ENCODE measurements around the gene ACACA. TPM values are rescaled to one million over a fixed set of nuclear protein-coding genes. Genes with fewer than 3 reads are reported as not detected.

Gene ACACA
- total RNA-seq, 1 donor from 2014 or later = 42.4 TPM

DNA sequence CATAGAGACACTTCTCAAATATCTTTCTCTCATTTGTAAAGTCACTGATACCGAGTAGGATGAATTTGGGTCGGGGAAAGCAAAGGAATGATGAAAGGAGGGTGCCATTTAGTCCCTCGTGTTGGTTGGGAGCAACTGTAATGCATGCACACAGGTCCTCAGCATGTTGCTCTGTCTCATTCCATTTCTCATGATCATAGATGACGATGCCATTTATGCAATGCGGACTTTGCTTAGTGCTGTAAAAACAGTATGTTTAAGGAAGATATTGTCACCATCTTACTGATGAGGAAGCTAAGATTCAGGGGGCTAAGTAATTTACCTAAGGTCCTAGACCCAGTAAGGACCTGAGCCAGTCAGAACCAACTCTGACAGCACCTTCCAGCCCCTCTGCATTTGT is 357.8 kb downstream of the ACACA start:
- H3K27me3 Mint-ChIP-seq = no peaks in the 10 kb centered on the region
- intact Hi-C loops (cut with micrococcal nuclease) = no loop called here
- no peaks in the 10 kb centered on the region for H3K9me3 Mint-ChIP-seq
- H3K4me3 Mint-ChIP-seq = no peak overlapping the region
- ChIA-PET CTCF (interaction anchor here (0.8 to 5.5 kb wide), 7 partner anchors 36 to 449 kb away, joined by 3 to 77 read pairs (median 4); partner anchors contain the start of gene MRM1), POLR2A (interaction anchor here (0.8 kb wide), 1 partner anchor 446 kb away, joined by 3 read pairs; no protein-coding TSS in a partner anchor)
- TF ChIP-seq, protein P1, sequence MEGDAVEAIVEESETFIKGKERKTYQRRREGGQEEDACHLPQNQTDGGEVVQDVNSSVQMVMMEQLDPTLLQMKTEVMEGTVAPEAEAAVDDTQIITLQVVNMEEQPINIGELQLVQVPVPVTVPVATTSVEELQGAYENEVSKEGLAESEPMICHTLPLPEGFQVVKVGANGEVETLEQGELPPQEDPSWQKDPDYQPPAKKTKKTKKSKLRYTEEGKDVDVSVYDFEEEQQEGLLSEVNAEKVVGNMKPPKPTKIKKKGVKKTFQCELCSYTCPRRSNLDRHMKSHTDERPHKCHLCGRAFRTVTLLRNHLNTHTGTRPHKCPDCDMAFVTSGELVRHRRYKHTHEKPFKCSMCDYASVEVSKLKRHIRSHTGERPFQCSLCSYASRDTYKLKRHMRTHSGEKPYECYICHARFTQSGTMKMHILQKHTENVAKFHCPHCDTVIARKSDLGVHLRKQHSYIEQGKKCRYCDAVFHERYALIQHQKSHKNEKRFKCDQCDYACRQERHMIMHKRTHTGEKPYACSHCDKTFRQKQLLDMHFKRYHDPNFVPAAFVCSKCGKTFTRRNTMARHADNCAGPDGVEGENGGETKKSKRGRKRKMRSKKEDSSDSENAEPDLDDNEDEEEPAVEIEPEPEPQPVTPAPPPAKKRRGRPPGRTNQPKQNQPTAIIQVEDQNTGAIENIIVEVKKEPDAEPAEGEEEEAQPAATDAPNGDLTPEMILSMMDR (IDR thresholded peaks at IDR 0.05) = no peak
- ATAC-seq (ENCODE audit: low read depth) (no peak), DNase-seq (no peak)
- peaks cover 48% of the 10 kb centered on the region for H3K36me3 Mint-ChIP-seq (ENCODE audit: low read depth)
- H3K27ac Mint-ChIP-seq = no peak overlapping the region
- peaks cover 15% of the 10 kb centered on the region for H3K4me1 Mint-ChIP-seq

DNA sequence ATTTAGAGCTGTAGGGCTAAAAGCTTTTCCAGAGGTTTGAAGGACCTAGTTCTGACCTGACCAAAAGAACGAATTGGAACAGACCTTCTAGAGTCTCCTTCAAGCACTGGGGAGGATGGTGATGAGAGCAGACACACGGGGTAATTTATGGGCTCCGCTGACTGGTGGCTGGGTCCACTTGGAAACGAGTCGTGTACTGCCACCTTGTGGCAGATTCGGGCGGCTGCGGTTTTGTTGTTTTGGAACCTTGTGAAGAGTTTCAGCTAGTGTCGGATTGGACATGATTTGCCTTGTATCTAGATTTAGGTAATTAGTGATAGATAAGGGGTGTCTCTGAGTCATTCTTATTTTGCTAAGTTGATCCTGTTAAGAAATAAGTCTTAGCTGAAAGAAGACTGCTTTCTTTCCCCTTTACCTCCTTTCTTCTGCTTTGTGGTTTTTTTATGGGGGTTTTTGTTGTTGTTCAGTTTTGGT is 359.0 kb downstream of the ACACA start:
- no peak overlapping the region for H3K4me3 Mint-ChIP-seq
- DNase-seq (peak; percentile 54), ATAC-seq (ENCODE audit: low read depth) (peak; percentile 66)
- ChIA-PET CTCF (interaction anchor here (0.6 to 5.5 kb wide), 23 partner anchors 9 to 1220 kb away, joined by 3 to 77 read pairs (median 4); partner anchors contain the start of gene MRM1), POLR2A (interaction anchor here (0.8 to 1.3 kb wide), 2 partner anchors 445 to 446 kb away, joined by 3 to 4 read pairs; partner anchors contain the start of gene MRM1)
- H3K27ac Mint-ChIP-seq = no peak overlapping the region
- H3K4me1 Mint-ChIP-seq = peaks cover 15% of the 10 kb centered on the region
- H3K9me3 Mint-ChIP-seq = no peaks in the 10 kb centered on the region
- intact Hi-C loops (cut with micrococcal nuclease) = loop anchor here (1.0 to 2.0 kb wide), 4 partner anchors 341 to 1079 kb away; no protein-coding TSS in a partner anchor
- TF ChIP-seq, protein P1 (IDR thresholded peaks at IDR 0.05) = peak; percentile 16
- peaks cover 50% of the 10 kb centered on the region for H3K36me3 Mint-ChIP-seq (ENCODE audit: low read depth)
- no peaks in the 10 kb centered on the region for H3K27me3 Mint-ChIP-seq

DNA sequence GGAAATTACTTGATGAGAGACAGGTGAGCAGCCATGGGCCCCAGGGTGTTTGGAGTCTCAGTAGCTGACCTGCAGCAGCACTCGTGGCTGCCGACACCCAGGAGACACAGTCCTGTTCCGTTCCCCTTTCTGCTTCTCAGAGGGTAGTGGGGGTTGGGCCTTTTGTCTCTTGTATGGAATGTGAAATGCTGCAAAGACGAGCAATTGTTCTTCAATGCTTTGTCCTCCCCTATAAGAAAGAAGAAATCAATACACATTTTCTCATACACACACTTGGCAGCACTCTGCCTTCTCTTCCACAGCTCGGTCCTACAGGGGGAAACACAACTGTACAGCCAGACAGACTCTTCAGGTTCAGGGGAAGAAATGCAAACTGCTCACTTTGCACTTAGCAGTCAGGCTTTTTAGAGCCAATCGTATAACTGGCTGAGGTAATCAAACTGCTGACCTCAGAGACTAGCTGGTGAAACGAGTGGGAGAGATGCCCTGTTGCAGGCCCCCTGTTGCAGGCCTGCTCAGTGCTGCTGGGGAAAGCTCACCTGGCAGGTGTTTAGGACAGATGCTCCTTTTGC is 361.2 kb downstream of the ACACA start:
- intact Hi-C loops (cut with micrococcal nuclease) = no loop called here
- Mint-ChIP-seq H3K27me3 (no peaks in the 10 kb centered on the region), H3K4me3 (no peak overlapping the region), H3K4me1 (peaks cover 15% of the 10 kb centered on the region), H3K27ac (no peak overlapping the region), H3K36me3 (ENCODE audit: low read depth) (peaks cover 36% of the 10 kb centered on the region), H3K9me3 (no peaks in the 10 kb centered on the region)
- DNase-seq = no peak
- ChIA-PET POLR2A (no interaction called here), CTCF (interaction anchor here (0.8 to 5.5 kb wide), 5 partner anchors 10 to 443 kb away, joined by 3 to 77 read pairs (median 6); partner anchors contain the start of gene MRM1)
- ATAC-seq (ENCODE audit: low read depth) = no peak
- TF ChIP-seq, protein P1 (IDR thresholded peaks at IDR 0.05) = no peak

DNA sequence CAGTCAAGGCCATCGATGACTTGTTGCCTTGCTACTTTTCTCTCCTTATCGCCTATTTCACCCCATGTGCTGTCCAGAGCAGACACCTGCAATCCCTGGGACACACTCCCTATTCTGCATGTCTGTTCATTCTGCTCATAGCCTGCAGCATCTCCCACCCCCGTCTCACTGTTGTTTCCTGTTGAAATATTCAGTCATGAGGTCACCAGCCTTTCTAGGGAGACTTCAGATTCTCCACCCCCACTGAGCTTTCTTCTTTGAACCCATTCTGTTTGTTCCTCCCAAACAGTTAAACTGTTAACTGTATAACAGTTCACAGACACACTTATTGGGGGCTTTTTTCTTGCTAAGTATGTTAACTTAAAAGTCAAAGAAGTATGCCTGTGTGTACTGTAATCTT is 363.4 kb downstream of the ACACA start:
- ATAC-seq (ENCODE audit: low read depth) (no peak), DNase-seq (no peak)
- intact Hi-C loops (cut with micrococcal nuclease) = no loop called here
- TF ChIP-seq, protein P1 (IDR thresholded peaks at IDR 0.05) = no peak
- Mint-ChIP-seq H3K27ac (no peak overlapping the region), H3K9me3 (no peaks in the 10 kb centered on the region), H3K36me3 (ENCODE audit: low read depth) (peaks cover 41% of the 10 kb centered on the region), H3K4me1 (peaks cover 15% of the 10 kb centered on the region), H3K4me3 (no peak overlapping the region), H3K27me3 (no peaks in the 10 kb centered on the region)
- ChIA-PET CTCF (no interaction called here), POLR2A (no interaction called here)

DNA sequence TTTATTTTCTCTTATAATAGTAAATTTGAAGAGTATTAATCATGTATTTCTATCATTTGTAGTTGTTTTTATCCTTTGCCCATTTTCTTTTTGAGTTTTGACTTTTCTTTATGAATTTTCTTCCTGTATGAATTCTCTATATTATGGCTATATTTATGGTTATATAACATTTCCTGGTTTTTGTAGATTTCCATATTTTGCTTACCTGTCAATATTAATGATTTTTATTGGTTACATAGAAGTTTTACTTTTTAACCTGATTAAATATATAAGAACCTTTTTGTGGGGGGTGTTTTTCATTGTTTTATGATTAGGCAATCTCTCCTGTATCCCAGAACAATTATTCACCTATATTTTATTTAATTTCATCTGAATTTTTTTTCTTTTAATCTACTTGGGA is 364.7 kb downstream of the ACACA start:
- Mint-ChIP-seq H3K27me3 (no peaks in the 10 kb centered on the region), H3K4me1 (peaks cover 9% of the 10 kb centered on the region), H3K27ac (no peak overlapping the region), H3K36me3 (ENCODE audit: low read depth) (peaks cover 48% of the 10 kb centered on the region), H3K9me3 (no peaks in the 10 kb centered on the region), H3K4me3 (no peak overlapping the region)
- POLR2A ChIA-PET = no interaction called here
- CTCF ChIA-PET = no interaction called here
- intact Hi-C loops (cut with micrococcal nuclease) = no loop called here
- ATAC-seq (ENCODE audit: low read depth) (no peak), DNase-seq (no peak)
- TF ChIP-seq, protein P1 (IDR thresholded peaks at IDR 0.05) = no peak
